GM23338 (cell line): ENCODE measurements around the gene MDM4. TPM values are rescaled to one million over a fixed set of nuclear protein-coding genes. Genes with fewer than 3 reads are reported as not detected.

Experiments used
- ATAC-seq: fragments of 200-7000 bp; cut with Tn5 transposase; 3 replicates; pipeline ENCODE4 v1.9.1; 2020
- DNase-seq: peaks from one replicate; pipeline ENCODE4 v3.0.0-alpha.2; 2015; ENCODE audit warnings: low spot score
- H2AFZ ChIP-seq: fragments of 200-600 bp; sonication (generic); 2 replicates; pipeline ENCODE4 v1.8.0; 2016; ENCODE audit warnings: antibody characterized with exemption, mild to moderate bottlenecking, moderate library complexity
- H3F3A ChIP-seq: fragments of 200-600 bp; sonication (generic); replicated peaks from 2 replicates; pipeline ENCODE4 v1.8.0; 2017; ENCODE audit warnings: antibody characterized with exemption, mixed run types, low read depth
- H3K27ac ChIP-seq: fragments of 200-600 bp; sonication (generic); 2 replicates; pipeline ENCODE4 v1.6.1; 2016; ENCODE audit warnings: low read depth
- H3K27me3 ChIP-seq: fragments of 200-600 bp; sonication (generic); 2 replicates; pipeline ENCODE4 v1.8.0; 2016; ENCODE audit warnings: mild to moderate bottlenecking, mixed run types, moderate library complexity; ENCODE audit not compliant: insufficient read depth
- H3K36me3 ChIP-seq: fragments of 200-600 bp; sonication (generic); 2 replicates; pipeline ENCODE4 v1.8.0; 2016; ENCODE audit warnings: mild to moderate bottlenecking; ENCODE audit not compliant: insufficient read depth
- H3K4me1 ChIP-seq: fragments of 200-600 bp; sonication (generic); 2 replicates; pipeline ENCODE4 v1.8.0; 2016; ENCODE audit warnings: mild to moderate bottlenecking, moderate library complexity; ENCODE audit not compliant: insufficient read depth
- H3K4me2 ChIP-seq: fragments of 200-600 bp; sonication (generic); 2 replicates; pipeline ENCODE4 v1.7.1; 2017; ENCODE audit warnings: mixed run types
- H3K4me3 ChIP-seq: fragments of 200-600 bp; sonication (generic); 2 replicates; pipeline ENCODE4 v1.6.1; 2016; ENCODE audit warnings: mixed run types
- H3K79me2 ChIP-seq: fragments of 200-600 bp; sonication (generic); replicated peaks from 2 replicates; pipeline ENCODE4 v1.8.0; 2017; ENCODE audit warnings: mild to moderate bottlenecking; ENCODE audit not compliant: insufficient read depth
- H3K9me2 ChIP-seq: fragments of 200-600 bp; sonication (generic); 2 replicates; pipeline ENCODE4 v1.8.0; 2017; ENCODE audit not compliant: insufficient read depth
- H4K20me1 ChIP-seq: fragments of 200-600 bp; sonication (generic); replicated peaks from 2 replicates; pipeline ENCODE4 v1.8.0; 2017; ENCODE audit warnings: mild to moderate bottlenecking; ENCODE audit not compliant: insufficient read depth
- H3K27ac Mint-ChIP-seq: 2 replicates; pipeline ENCODE4 v1.8.0; 2020; ENCODE audit warnings: inconsistent platforms, mild to moderate bottlenecking, moderate library complexity, mixed read lengths
- H3K27me3 Mint-ChIP-seq: 3 replicates; pipeline ENCODE4 v1.8.0; 2022; ENCODE audit warnings: low read depth, mild to moderate bottlenecking, moderate library complexity, mixed read lengths, inconsistent platforms; ENCODE audit not compliant: insufficient read depth, poor library complexity
- H3K36me3 Mint-ChIP-seq: 3 replicates; pipeline ENCODE4 v1.8.0; 2021; ENCODE audit warnings: low read depth, mild to moderate bottlenecking, inconsistent platforms, moderate library complexity, mixed read lengths
- H3K4me1 Mint-ChIP-seq: 3 replicates; pipeline ENCODE4 v1.8.0; 2020; ENCODE audit warnings: mild to moderate bottlenecking, inconsistent platforms, mixed read lengths
- H3K4me3 Mint-ChIP-seq: 3 replicates; pipeline ENCODE4 v1.8.0; 2021; ENCODE audit warnings: moderate library complexity, mild to moderate bottlenecking, inconsistent platforms, mixed read lengths
- H3K9me3 Mint-ChIP-seq: 3 replicates; pipeline ENCODE4 v1.8.0; 2020; ENCODE audit warnings: moderate library complexity, mild to moderate bottlenecking, inconsistent platforms, mixed read lengths
- CREB1 ChIP-seq: fragments of 250-450 bp; sonication (Bioruptor Pico); IDR thresholded peaks from 2 replicates; pipeline ENCODE4 v1.5.0; 2020; ENCODE audit warnings: low read depth, mild to moderate bottlenecking, moderate library complexity
- NANOG ChIP-seq: IDR thresholded peaks from 2 replicates; pipeline ENCODE4 v1.6.1; 2016; ENCODE audit warnings: antibody characterized with exemption, borderline replicate concordance
- POLR2AphosphoS5 ChIP-seq: IDR thresholded peaks from 2 replicates; pipeline ENCODE4 v1.6.1; 2016; ENCODE audit warnings: antibody characterized with exemption, low read depth
- REST ChIP-seq: IDR thresholded peaks from one replicate; pipeline ENCODE4 v1.6.1; 2018; ENCODE audit warnings: antibody characterized with exemption; ENCODE audit not compliant: unreplicated experiment
- ZNF114 ChIP-seq: fragments of 250-450 bp; sonication (Bioruptor Pico); IDR thresholded peaks from 2 replicates; pipeline ENCODE4 v1.5.0; 2020; ENCODE audit warnings: mild to moderate bottlenecking, moderate library complexity
- polyA plus RNA-seq: library from polyadenylated mRNA; unstranded; fragments of >200 nt; fragmentation: Nextera tagmentation; extraction: Ambion mirVana; gene quantifications from 2 replicates; pipeline ENCODE4 v1.2.1, GENCODE V29; 2016
- total RNA-seq: library from RNA; depleted of rRNA; stranded (reverse); fragments of >200 nt; shearing (Covaris generic); gene quantifications from 2 replicates; pipeline ENCODE4 v1.2.3, GENCODE V29; 2014

Gene MDM4
- total and polyA plus RNA-seq, 2 experiments from 2014 or later = 24.8 to 56.1 TPM

- Mint-ChIP-seq H3K36me3 (no peaks in the 10 kb centered on the region; the same call in 2 of the 3 replicates), H3K4me3 (no peak overlapping the region), H3K9me3 (no peaks in the 10 kb centered on the region; the same call in 1 of the 3 replicates), H3K27me3 (peaks cover 5% of the 10 kb centered on the region), H3K27ac (no peak overlapping the region), H3K4me1 (peaks cover 48% of the 10 kb centered on the region)
- Histone ChIP-seq H3K4me2 (no peak overlapping the region), H2AFZ (no peak overlapping the region), H3K79me2 (no peaks in the 10 kb centered on the region), H3K4me1 (peaks cover 32% of the 10 kb centered on the region), H3F3A (0 out of 2 replicates have a peak, but pooled peaks cover 3% of the 10 kb centered on the region), H3K27ac (no peak overlapping the region), H3K4me3 (no peak overlapping the region), H3K36me3 (no peaks in the 10 kb centered on the region), H3K27me3 (no peaks in the 10 kb centered on the region), H3K9me2 (no peaks in the 10 kb centered on the region), H4K20me1 (no peaks in the 10 kb centered on the region)
- no peak for ATAC-seq
- TF ChIP-seq CREB1 (CRISPR knock-in tag) (no peak), ZNF114 (CRISPR knock-in tag) (no peak), NANOG (no peak), POLR2AphosphoS5 (no peak), REST (no peak)
- no peak for DNase-seq
Measured at GRCh38 chr1:204563307-204563706, 47.1 kb downstream of the MDM4 start.

DNA sequence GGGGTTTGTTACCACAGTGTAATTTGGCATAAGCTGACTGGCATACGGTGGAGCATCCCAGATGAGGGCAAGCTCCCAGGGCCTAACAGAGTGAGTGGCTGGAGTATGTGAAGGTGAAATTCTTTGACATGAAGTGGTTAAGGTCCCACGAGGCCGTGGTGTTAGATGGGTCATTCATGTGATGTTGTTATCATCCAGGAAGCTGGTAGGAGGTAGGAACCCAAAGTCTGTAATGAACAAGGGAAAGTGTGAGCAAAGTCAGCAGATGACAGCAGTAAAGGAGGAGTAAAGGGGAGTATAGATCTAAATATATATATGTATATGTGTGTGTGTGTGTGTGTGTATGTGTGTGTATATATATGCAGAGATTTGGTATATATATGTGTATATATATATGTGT is 47.6 kb downstream of the MDM4 start:
- Histone ChIP-seq H3K27me3 (no peaks in the 10 kb centered on the region), H3F3A (0 out of 2 replicates have a peak, but pooled peaks cover 3% of the 10 kb centered on the region), H3K79me2 (no peaks in the 10 kb centered on the region), H4K20me1 (no peaks in the 10 kb centered on the region), H2AFZ (no peak overlapping the region), H3K27ac (no peak overlapping the region), H3K9me2 (no peaks in the 10 kb centered on the region), H3K4me3 (no peak overlapping the region), H3K4me1 (peaks cover 32% of the 10 kb centered on the region), H3K36me3 (no peaks in the 10 kb centered on the region), H3K4me2 (no peak overlapping the region)
- Mint-ChIP-seq H3K36me3 (no peaks in the 10 kb centered on the region; the same call in 2 of the 3 replicates), H3K4me1 (peaks cover 53% of the 10 kb centered on the region), H3K4me3 (no peak overlapping the region), H3K27ac (no peak overlapping the region), H3K9me3 (no peaks in the 10 kb centered on the region; the same call in 1 of the 3 replicates), H3K27me3 (peaks cover 5% of the 10 kb centered on the region)
- TF ChIP-seq REST = no peak
- no peak for TF ChIP-seq POLR2AphosphoS5
- ATAC-seq = no peak
- DNase-seq = no peak
